Stimulated activated CD4-positive, alpha-beta T cell treated with anti-CD3 and anti-CD28 coated beads, Interleukin-4, amount 100 ng/mL, for 1 hour (primary cell): ENCODE results near the gene SLC25A22.

Experiments
- DNase-seq: peaks from one replicate; pipeline ENCODE4 v3.0.0-alpha.2; 2020

SLC25A22 gene

GRCh38 chr11:821512-822371, 23.7 kb upstream of the SLC25A22 start:
- no peak for DNase-seq

DNA sequence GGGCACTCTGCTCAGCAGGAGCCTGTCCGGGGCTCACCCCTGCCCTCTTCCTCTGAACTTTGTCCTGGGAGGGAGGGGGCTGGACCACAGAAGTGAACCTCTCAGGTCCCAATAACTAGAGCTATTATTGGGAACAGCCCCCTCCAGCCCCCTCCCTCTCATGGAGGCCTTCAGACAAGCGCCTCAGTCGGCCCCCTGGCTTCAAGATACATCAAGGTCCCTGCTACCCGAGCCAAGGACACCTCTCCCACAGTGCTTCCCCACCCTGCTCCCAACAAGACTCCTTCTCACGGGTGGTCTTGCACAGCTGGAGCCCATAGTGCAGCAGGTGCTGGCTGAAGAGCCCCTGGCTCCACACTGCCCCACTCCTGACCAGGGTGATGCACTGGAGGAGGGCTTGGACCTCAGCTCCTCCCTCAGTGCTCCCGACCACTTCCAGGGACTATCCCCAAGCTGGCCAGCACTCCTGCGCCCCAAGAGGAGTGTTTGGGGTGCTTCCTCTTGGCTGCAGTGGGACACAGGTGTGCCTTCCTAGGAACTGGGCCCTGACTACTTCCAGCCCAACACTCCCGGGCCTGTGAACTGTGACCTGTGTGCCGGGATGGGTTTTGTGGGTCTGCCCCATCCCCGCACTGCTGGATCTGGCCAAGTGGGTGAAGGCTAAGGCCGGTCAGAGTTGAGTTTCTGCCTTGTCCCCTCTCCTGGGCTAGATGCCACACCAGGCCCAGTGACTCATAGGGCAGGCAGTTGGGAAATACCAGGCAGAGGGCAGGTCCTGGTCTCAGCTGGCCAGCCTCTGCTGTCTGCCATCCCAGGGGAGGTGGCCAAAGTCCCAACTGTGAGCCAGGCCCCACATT, 22.8 kb upstream of the SLC25A22 start:
- DNase-seq: no peak

DNA sequence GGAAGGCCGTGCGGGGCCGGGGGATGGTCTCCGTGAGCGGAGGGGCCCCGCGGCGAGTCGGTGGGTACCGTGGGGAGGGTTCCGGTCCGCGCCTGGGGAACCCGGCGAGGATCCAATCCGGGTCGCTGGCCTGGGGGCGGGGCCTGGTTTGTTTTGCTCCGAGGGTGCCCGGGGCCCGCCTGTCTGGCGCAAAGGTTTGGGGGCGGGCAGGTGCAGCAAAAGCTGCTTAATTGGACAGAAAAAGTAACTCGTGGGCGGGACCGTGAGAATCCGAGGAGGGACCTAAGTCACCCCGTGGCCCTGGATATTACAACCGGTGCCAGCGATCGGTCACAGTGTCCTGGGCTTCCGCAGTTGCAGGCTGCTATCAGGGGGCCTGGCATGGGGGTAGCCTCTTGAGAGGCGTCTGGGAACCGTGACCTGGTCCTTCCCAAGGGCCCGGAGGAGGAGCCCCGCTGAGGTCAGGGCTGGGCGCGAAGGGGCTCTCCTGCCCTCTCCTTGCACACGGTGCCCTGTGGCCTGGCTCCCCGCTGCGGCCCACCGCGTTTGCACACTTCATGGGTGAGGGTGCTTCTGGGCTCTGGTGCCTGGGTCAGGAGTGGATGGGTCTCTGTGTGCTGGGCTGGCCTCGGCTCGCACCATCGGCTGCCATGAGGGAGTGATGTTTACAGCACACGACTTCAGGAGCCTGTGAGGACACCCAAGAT, 22.0 kb upstream of the SLC25A22 start:
- DNase-seq: peak; percentile 92

DNA sequence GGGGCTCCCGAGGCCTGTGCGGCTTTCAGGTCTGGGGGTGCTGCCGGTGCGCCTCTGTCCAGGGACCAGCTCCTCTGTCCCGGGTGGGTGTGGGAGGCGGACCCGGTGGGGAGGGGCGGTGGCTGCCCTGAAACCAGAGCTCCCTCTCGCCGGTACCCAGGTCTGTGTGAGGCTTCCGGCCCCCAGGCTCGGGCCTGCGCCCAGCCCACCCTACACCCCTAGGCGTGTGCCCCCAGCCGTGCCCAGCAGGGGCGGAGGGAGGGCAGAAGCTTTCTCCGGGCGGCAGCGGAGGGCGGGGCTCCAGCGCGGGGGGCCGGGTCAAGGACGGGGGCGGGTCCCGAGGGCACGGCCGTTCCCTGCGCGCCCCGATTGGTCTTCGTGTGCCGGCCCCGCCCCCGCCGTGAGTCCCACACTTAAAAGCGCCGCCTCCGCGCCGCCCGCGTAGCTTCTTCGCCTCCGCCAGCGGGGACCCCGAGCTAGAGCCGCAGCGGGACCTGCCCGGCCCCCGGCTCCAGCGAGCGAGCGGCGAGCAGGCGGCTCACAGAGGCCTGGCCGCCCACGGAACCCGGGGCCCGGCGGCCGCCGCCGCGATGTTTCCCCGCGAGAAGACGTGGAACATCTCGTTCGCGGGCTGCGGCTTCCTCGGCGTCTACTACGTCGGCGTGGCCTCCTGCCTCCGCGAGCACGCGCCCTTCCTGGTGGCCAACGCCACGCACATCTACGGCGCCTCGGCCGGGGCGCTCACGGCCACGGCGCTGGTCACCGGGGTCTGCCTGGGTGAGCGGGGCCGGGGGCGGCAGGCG, 21.2 kb upstream of the SLC25A22 start:
- peak; percentile 94 for DNase-seq

DNA sequence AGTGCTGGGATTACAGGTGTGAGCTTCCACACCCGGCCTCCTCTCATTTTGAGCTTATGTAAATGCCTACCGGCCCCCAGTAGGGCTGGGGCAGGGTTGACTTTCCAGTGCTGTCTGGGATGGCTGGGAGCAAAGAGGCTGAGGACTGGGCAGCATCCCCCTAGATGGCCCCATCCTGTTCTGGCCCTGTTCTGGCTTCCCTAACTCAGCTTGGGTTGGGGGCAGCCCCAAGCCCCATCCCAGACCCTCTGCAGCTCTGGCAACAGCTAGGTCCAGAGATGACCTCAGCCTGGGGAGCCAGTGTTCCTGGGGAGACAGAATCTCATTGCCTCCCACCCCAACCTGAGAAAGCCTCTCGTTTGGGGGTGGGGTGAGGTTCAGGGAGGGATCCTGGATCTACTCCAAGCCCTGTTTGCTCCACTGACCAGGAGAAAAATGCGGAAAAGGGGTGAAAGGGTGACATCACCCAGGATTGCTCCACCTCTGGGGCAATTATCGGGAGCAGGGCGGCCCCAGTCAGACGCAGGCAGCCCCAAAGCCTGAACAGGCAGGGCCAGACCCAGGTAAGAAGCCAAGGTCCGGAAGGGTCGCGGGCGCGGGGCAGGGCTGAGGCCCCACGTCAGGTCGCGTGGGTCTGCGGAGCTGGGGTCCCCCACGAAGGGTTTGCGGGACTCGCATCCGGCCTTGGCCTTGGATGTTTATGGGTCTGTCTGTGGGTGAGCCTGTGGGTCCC, 20.5 kb upstream of the SLC25A22 start, which contains the start of gene PNPLA2:
TSS of gene PNPLA2 (plus strand) at position 519 of the 733 bp plus-strand sequence. CDS start 805 bp downstream, outside the sequence.
- no peak for DNase-seq

GRCh38 chr11:816433-816779, 18.3 kb upstream of the SLC25A22 start:
- DNase-seq: no peak

DNA sequence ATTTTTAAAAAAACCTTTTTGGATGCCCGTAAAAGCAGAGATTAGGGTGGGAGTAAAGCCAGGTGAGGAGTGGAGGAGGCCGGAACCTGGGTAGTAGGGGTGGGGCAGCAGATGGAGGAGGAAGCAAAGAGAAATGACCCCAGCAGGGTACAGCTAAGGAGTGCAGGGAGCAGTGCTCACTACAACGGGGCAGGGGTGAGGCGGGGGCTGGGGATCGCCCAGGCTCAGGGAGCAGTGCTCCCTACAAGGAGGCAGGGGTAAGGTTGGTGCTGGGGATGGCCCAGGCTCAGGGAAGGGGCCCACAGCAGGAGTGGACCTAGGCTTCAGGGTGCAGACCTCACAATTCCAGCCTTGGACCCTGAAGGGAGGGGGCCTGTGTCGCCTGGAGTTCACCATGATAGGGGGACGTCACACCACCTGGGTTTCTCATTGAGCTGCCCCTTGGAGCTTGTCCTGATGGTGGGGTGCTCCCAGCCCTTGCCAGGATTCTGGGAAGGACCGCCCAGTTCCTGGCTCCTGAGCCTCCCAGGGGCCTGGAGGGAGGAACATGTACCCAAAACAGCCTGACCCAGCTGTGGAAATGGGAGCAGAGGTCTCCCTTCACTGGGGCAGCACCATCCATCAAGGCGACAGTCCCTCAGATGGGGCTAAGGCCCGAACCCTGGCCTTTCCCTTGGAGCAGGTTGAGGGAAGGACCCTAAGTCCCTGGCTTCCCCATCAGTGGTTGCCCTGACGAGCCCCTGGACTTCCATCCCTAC, 17.8 kb upstream of the SLC25A22 start:
- DNase-seq: no peak

- DNase-seq: no peak
These were observed 15.5 kb upstream of the SLC25A22 start for GRCh38 chr11:813456-814096.

GRCh38 chr11:813072-813455, 15.0 kb upstream of the SLC25A22 start:
- no peak for DNase-seq

- no peak for DNase-seq
These were observed 14.3 kb upstream of the SLC25A22 start for GRCh38 chr11:812390-812789.

GRCh38 chr11:811446-812245, 13.6 kb upstream of the SLC25A22 start:
- DNase-seq: no peak

DNA sequence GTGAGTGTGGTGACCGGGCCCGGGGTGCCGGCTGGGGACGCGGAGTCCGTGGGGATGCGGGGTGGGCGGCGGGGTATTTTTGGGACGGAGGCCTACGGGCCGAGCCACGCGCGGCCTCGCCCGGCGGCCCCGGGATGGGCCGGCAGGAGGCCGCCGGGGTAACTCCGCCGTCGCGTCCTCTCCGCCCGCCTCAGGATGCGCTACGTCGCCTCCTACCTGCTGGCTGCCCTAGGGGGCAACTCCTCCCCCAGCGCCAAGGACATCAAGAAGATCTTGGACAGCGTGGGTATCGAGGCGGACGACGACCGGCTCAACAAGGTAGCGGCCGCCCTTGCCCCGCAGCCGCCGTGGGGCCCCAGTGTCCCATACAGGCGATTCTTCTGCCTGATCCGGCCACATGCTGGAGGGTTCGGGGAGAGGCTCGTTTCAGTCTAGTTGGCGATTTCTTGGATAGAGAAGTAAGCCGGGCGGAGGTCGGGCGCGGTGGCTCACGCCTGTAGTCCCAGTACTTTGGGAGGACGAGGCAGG, 12.0 kb upstream of the SLC25A22 start:
- DNase-seq: no peak

GRCh38 chr11:809287-810039, 11.4 kb upstream of the SLC25A22 start, which contains the start of gene RPLP2:
RPLP2 (plus strand) TSS chr11:809967; CDS start chr11:810235, 268 bp downstream.
- DNase-seq: peak; percentile 98

- DNase-seq: no peak
These were observed 10.6 kb upstream of the SLC25A22 start for GRCh38 chr11:808427-809286.

DNA sequence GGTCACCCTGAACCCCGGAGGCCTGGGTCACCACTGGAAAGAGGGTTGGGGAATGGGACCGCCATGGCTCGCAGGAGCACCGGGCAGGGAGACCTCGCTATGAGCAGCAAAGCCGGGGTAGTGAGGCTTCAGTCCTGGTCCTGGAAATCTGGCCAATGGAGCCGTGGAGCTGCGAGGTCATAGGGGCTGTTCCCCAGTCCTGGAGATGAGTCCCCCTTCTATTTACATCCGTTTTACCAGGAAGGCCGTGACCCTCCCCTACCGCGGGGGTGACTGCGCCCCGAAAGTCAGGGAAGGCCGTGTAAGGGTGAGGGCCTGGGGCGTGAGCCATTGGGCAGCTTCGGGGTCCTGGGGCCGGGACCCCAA, 6.5 kb upstream of the SLC25A22 start:
- DNase-seq: no peak

GRCh38 chr11:803770-804598, 5.9 kb upstream of the SLC25A22 start:
- no peak for DNase-seq

- no peak for DNase-seq
These were observed 5.3 kb upstream of the SLC25A22 start for GRCh38 chr11:803467-803742.
